H1 (cell line): ENCODE measurements around the gene ABHD2. TPM values are rescaled to one million over a fixed set of nuclear protein-coding genes. Genes with fewer than 3 reads are reported as not detected.

Experiments
- EP300 ChIP-seq, 2 experiments: IDR thresholded peaks; 1 replicate in 1 of 2; 2 replicates in 1 of 2; pipeline ENCODE4 v1.6.1; 2011 to 2012; ENCODE audit warnings: low read depth in 2 of 2, low read length in 2 of 2, mild to moderate bottlenecking in 2 of 2, borderline replicate concordance in 1 of 2, inconsistent platforms in 1 of 2, moderate library complexity in 1 of 2
- RXRA ChIP-seq: IDR thresholded peaks from 2 replicates; pipeline ENCODE4 v1.6.1; 2011; ENCODE audit warnings: low read depth, mild to moderate bottlenecking, low read length, moderate library complexity; ENCODE audit not compliant: insufficient read depth
- SIRT6 ChIP-seq: IDR thresholded peaks from one replicate; pipeline ENCODE4 v1.7.1; 2012; ENCODE audit warnings: low read length, inconsistent platforms
- polyA plus RNA-seq, 7 experiments: library from polyadenylated mRNA; depleted of rRNA in 3 of 7; stranded (reverse) in 5 of 7; unstranded in 2 of 7; fragments of >200 nt in 5 of 7; fragments of 200-250 nt in 2 of 7; gene quantifications; 1 replicate in 5 of 7; 2 replicates in 1 of 7; 4 replicates in 1 of 7; pipeline versions ENCODE4 v1.2.1 to v1.2.3, GENCODE V29; 2011 to 2013; ENCODE audit warnings: missing spikeins in 2 of 7, mixed read lengths in 2 of 7
- total RNA-seq: library from RNA; stranded (reverse); fragmentation: NEBNext Ultra II Directional; extraction: Animal tissue kit (Norgen Biotek cat#: 25700); gene quantifications from 2 replicates; pipeline ENCODE4 v1.2.1, GENCODE V29; 2021
- TF ChIP-seq, protein P1 (sequence below), 3 experiments: IDR thresholded peaks; 1 replicate in 2 of 3; 2 replicates in 1 of 3; pipeline versions ENCODE4 v1.5.1 to v1.6.1; 2011; ENCODE audit warnings: low read length in 3 of 3, mild to moderate bottlenecking in 3 of 3, inconsistent platforms in 2 of 3, low read depth in 1 of 3, moderate library complexity in 1 of 3; ENCODE audit not compliant: insufficient read depth in 1 of 3; ENCODE audit errors: control extremely low read depth in 1 of 3

Gene ABHD2
- total and polyA plus RNA-seq, 2 of the 8 experiments (the other 6 are each of a cell fraction or from before 2014, with no cell fraction given) = 9.1 to 23.7 TPM

DNA sequence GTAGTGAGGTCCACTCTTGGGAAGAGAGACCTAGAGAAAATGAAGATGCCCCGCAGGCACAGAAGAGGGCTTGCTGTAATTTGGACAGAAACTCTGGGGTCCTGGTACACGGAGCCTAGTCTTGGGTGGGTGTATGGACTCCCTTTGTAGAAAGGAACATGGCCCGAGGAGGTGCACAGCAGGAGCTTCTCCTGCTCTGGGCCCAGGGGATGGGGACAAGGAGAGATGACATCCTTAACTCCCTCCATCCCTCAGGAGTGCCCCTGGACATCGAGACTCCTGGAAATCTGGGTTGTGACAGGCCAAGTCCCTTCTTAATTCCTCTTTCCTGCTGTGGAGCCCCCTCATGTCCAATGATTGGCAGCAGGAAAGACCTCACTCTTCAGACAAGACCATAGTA lies 29.9 kb upstream of the ABHD2 start (continued):
- TF ChIP-seq, protein P1, sequence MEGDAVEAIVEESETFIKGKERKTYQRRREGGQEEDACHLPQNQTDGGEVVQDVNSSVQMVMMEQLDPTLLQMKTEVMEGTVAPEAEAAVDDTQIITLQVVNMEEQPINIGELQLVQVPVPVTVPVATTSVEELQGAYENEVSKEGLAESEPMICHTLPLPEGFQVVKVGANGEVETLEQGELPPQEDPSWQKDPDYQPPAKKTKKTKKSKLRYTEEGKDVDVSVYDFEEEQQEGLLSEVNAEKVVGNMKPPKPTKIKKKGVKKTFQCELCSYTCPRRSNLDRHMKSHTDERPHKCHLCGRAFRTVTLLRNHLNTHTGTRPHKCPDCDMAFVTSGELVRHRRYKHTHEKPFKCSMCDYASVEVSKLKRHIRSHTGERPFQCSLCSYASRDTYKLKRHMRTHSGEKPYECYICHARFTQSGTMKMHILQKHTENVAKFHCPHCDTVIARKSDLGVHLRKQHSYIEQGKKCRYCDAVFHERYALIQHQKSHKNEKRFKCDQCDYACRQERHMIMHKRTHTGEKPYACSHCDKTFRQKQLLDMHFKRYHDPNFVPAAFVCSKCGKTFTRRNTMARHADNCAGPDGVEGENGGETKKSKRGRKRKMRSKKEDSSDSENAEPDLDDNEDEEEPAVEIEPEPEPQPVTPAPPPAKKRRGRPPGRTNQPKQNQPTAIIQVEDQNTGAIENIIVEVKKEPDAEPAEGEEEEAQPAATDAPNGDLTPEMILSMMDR (IDR thresholded peaks at IDR 0.05; ENCODE audit: control extremely low read depth in 1 of 3, insufficient read depth in 1 of 3, low read depth in 1 of 3, low read length in 3 of 3) = no peak
- TF ChIP-seq SIRT6 = no peak
- no peak for TF ChIP-seq RXRA
- TF ChIP-seq EP300 (IDR thresholded peaks at IDR 0.05; ENCODE audit: borderline replicate concordance in 1 of 2, low read depth in 2 of 2, low read length in 2 of 2) = no peak
